GM21529 (cell line): ENCODE data around the gene FGGY.

Experiments used
- ATAC-seq: cut with Tn5 transposase; IDR thresholded peaks from one replicate; pipeline ENCODE4 v1.9.1; 2021; ENCODE audit not compliant: unreplicated experiment

The FGGY gene

GRCh38 chr1:59314776-59315528 is 18.1 kb downstream of the FGGY start:
- no peak for ATAC-seq

GRCh38 chr1:59315529-59316463 is 18.9 kb downstream of the FGGY start:
- ATAC-seq, result no peak

- ATAC-seq, result no peak
Measured at GRCh38 chr1:59316497-59317128, 19.7 kb downstream of the FGGY start.

- ATAC-seq, result no peak
Measured at GRCh38 chr1:59317343-59317742, 20.4 kb downstream of the FGGY start.

DNA sequence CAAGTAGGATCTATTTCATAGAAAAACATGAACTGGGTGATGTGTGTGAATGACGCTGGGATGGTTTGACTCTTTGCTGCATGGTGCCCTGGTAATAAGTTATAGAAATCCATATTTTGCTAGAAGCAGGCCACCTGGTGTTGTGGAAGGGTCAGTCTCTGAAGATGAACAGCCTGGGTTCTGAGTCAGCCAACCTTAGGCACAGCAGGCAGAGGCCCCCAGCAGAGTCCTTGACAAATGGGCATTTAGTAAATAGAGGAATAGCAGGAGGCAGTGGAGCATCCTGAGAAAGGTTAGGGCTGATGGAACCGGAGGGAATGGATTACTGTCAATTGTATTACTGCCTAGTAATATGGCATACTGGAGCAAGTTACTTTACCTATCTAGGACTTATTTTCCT is 20.9 kb downstream of the FGGY start:
- no peak for ATAC-seq

DNA sequence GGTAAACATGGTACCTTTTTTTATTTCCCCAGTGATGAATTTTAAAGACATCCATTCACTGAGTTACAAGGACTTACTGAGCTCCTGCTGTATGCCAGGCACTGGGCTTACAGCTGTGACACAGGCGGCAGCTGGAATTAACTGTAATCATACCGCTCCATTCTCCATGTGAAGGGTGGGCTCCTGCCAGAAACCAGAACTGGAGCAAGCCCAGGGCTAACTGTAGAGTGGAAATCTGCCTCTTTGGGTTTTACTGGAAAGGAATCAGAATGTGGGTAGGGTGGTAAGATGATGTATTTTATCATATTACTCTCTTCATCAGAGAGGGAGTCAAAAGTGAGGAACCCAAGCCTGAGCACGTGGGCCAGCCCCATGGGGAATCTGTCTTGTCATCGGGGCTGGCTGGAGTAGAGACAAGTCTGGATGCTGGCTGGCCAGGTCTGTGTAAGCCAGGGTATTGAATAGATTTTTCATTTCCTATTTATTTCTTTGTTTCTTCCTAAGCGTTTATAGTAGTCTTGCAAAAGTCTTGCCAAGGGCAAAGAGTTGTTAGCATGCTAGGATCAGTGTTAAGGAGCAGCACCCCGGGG is 21.5 kb downstream of the FGGY start:
- no peak for ATAC-seq

DNA sequence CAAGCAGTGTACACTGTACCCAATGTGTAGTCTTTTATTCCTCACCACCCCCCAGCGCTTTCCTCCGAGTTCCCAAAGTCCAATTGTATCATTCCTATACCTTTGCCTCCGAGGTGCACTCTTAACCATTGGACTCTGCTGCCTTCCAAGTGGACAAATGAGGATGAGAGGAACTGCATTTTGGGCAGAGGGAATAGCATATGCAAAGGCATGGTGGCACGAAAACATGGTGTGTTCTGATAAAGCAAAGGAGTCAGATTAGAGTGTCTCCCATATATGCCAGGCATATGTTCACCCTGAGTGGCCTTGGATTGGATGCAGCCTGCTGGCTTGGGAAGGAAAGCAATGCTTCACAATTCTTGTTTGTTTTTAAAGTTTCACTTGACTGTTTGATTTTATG is 25.5 kb downstream of the FGGY start:
- no peak for ATAC-seq

- ATAC-seq, result no peak
Measured at GRCh38 chr1:59322814-59323213, 25.9 kb downstream of the FGGY start.

- ATAC-seq, result no peak
Measured at GRCh38 chr1:59323879-59324278, 27.0 kb downstream of the FGGY start.

GRCh38 chr1:59328353-59328752 is 31.5 kb downstream of the FGGY start:
- ATAC-seq, result no peak

- no peak for ATAC-seq
Measured at GRCh38 chr1:59329412-59330053, 32.6 kb downstream of the FGGY start.

DNA sequence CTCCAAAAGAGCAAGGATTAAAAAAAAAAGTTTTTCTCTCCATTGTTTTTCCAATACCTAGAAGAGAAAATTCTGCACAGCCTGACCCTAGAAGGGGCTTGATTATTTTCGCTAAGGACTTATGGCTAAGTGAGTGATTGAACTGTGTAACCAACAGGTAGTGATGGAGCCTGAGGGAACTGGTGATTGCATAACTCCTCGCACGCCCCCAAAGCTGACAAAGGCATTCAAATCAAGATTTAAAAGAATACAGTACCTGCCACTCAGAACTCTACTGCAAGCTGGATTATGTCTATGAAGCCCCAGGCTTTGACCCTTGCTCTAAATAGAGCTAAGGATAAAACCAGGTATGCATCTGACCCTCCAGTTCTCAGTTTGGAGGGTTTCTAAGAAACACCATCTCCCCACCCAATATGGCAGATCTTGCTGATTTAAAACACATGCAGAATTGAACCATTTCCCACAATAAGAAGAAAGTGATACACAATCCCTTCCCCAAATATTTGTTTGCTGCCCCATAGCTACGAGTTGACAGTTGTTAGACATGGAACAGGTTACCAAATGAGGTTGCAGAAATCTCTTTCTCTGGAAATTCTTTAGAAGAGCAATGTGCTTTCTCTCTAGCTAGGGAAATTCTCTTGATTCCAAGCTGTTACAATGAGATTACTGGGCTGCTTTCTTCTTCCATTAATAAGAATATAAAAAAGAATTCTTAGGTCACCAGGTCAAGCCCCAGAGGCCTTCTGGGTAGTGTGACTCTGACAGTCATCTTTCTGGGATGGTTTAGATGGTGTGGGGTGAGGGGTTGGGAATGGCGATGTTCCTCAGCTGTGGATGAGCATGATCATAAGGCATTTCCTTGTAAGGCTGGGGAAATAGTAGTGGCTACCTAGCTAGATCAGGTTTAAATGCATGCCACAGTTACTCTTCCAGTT is 35.1 kb downstream of the FGGY start:
- ATAC-seq, result no peak

GRCh38 chr1:59332983-59333382 is 36.1 kb downstream of the FGGY start:
- ATAC-seq, result peak; percentile 55

- no peak for ATAC-seq
Measured at GRCh38 chr1:59333626-59334277, 36.9 kb downstream of the FGGY start.

DNA sequence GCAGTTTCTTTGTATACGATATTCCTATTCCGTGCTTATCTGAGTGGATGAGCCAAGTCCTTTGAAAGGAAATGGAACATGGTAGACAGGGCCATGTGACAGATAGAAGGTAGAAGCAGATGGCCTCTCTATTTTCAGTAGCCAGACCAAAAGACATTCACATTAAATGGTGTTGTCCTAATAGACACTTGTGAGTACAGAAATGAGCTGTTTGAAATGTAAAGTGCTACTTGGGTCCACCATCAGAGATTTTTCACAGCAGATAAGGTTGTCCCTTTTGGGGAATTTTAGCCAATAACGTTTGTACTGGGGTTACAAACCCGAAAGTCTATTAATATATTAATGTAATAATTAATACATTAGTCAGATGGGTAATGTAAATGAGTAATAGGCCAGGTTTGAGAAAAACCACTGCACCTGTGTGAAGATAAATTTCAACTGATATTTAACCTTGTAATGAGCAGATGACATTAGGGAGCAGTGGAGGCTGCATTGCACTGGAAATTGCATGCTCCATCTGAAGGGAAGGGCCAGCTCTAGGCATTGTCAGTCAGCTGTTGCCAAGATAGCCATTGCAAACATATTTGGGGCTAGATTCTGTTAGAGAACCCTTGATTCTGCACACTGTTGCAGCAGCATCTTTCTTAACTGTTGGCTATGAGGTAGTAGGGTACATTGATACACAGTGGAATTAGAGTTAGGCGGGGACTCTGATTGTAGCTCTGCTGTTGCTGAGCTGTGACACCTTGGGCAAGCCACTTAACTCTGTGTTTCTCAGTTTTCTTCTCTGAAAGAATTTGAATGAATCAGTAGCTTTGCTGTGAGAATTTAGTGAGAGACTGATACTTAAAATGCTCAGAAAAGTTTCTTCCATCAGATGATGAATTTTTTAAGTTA is 43.8 kb downstream of the FGGY start:
- peak; percentile 64 for ATAC-seq

DNA sequence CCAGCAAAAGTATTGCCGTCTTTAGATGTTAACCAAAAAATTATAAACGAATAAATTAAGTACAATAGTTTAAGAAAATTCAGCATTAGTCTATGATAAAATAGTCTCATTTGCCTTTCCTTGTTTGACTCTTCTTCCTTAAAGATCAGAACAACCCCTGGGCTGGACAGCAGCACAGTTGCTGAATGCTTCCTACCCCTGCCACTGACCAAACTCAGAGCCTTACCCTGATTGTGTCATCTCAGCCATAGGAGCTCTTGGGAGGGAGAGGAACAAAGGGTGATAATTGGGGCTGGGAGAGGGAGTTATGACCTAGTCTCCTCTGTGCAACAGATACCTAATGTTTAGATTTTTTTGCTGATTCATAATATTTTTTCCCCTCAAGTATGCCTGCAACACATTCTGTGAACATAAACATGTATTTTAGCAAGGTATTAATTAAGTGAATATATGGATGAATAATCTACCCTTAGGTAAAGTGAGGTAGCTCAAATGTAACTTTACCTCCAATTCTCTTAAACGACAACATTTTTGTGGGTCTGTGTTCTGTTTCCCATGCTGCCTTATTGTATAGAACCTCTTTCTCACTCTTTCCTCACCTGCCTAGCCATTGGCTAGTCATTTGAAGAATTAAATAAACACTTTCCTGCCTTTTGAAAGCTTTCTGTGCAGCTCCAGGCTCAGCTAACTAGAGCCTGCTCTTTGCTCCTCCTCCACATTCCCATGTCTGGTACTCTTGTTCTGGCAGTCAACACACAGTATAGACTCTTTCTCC is 46.1 kb downstream of the FGGY start:
- ATAC-seq, result no peak

GRCh38 chr1:59343576-59343840 is 46.6 kb downstream of the FGGY start:
- no peak for ATAC-seq

- ATAC-seq, result no peak
Measured at GRCh38 chr1:59345221-59345620, 48.3 kb downstream of the FGGY start.
